NCI-H1436 (cell line): Measurements from ENCODE around the gene GSK3B.
"Not testable (repeated sequence)": the region's sequence is repeated elsewhere in the genome, so short reads cannot be mapped to it uniquely, and the experiment has no call there.

Experiments
- DNase-seq: peaks from one replicate; lab custom pipeline; 2025; lab: John Stamatoyannopoulos, UW

GSK3B gene

DNA sequence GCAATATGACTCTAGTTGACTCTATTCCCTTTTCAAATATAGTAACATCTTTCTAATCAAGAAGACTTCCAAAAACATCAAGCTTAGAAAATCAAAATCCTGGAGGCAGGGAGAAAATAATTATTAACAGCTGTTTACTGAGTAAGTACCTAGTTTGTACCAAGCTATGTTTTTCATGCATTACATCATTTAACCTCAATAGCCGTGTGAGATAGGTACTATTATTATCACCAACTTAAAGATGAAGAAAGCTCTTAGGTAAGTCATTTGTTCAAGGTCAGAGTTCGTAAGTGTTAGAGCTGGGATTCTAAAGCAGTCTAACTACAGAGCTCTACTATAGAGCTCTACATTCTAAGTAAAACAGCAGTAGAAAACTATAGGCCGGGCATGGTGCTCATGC, 41.6 kb downstream of the GSK3B start:
- no peak for DNase-seq

DNA sequence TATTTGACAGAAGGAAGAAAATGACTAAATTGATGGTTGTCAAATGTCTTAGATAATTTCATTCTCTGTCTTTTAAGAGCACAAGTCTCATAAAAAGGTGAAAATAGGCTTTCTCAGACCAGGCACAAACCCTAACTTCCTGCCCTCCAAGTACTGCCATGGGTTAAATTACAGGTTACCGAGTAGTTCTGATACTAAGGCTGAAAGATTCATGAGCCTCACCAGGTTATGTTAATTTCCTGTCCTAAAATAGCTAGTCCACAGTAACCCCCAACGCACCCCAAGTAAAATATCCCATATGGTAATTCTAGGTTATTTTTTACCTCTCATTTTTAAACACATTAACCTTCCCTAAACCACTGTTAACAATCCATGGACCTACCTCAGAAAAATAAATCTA, 42.0 kb downstream of the GSK3B start:
- DNase-seq, result no peak

DNA sequence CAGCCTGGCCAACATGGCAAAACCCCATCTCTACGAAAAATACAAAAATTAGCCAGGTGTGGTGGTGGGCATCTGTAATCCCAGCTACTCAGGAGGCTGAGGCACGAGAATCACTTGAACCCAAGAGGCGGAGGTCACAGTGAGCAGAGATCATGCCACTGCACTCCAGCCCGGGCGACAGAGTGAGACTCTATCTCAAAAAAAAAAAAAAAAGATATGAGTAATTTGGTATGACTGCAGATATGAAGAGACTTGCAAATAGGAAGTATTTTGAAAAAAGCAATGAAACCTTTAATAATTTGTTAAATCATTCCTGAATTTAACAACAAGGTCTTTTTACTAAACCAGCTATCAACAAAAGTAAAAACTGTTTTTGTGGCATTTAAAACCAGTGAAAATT, 42.7 kb downstream of the GSK3B start:
- not testable (repeated sequence) for DNase-seq

DNA sequence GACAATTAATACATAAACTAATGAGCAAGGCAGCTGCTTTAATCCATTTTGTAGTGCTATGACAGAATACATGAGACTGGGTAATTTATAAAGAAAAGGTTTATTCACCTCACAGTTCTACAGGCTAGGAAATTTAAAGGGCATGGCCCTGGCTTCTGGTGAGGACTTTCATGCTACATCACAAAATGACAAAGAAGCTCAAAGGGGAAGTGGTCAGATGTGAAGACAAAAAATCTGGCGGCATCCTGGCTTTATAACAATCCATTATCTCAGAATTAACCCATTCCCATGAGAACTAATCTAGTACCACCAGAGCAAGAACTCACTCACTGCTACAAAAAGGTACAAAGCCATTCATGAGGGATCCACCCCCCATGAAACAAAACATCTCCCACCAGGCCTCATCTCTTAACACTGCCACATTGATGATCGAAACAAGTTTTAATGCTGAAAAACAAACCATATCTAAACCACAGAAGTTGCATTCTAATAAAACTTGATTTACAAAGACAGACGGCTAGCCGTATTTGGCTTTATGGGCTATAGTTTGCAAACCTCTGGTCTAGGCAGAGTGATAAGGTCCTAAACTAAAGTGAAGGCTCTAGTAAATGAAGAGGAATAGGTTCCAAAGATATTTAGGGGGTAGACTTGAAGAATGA, 44.2 kb downstream of the GSK3B start:
- DNase-seq, result no peak

- DNase-seq, result no peak
Measured at GRCh38 chr3:120049072-120049471, 45.2 kb downstream of the GSK3B start.

- DNase-seq, result no peak
Measured at GRCh38 chr3:120048355-120049041, 45.7 kb downstream of the GSK3B start.

GRCh38 chr3:120047686-120048085, 46.6 kb downstream of the GSK3B start:
- no peak for DNase-seq

DNA sequence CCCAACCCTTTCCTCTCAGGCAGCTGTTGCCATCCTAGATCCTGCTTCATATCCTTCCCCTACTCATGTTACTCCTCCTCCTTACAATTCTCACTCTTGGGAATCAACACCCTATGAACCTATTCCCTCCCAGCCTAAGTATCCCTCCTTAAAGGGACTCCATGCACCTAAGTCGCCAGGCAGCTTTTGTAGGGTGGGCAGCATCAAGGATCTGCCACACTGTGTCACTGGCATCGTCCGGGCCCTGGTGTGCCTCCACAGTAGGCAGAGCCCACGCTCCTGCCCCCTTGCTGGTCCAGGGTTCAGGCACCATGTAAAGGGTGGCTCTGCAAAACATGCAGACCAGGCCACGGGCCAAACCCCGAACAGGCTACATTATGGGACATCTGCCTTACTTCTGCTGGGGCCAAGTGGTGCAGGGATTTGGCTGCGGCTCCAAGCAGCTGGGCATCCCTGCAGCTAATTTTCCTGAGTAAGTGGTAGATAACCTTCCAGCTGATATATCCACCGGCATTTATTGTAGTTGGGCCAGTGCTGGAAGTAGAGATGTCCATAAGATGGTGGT, 53.4 kb downstream of the GSK3B start:
- DNase-seq, result no peak

- no peak for DNase-seq
Measured at GRCh38 chr3:120039642-120040610, 54.3 kb downstream of the GSK3B start.

DNA sequence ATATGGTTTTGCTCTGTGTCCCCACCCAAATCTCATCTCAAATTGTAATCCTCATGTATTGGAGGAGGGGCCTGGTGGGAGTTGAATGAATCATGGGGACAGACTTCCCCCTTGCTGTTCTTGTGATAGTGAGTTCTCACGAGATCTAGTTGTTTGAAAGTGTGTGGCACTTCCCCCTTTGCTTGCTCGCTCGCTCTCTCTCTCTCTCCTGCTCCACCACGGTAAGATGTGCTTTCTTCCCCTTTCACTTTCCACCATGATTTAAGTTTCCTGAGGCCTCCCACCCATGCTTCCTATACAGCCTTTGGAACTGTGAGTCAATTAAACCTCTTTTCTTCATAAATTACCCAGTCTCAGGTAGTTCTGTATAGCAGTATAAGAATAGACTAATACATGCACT, 60.7 kb downstream of the GSK3B start:
- no peak for DNase-seq

DNA sequence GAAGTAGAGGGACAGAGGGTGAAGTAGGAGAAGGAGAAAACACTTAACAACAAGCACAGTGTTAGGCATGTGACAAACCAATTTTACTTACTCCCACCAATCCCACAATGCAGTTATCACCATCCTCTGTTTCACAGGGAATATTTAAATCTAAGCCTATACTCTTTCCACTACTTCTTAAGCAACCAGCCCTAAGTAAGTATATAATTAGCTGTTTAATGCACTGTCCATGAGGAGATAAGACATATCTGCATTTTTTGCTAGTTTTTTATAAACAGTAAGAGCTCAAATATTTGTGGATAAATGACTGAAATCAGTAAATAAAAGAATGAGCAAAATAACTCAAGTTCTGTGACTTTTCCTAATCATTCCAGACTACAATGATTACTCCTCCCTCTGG, 62.7 kb downstream of the GSK3B start:
- no peak for DNase-seq

DNA sequence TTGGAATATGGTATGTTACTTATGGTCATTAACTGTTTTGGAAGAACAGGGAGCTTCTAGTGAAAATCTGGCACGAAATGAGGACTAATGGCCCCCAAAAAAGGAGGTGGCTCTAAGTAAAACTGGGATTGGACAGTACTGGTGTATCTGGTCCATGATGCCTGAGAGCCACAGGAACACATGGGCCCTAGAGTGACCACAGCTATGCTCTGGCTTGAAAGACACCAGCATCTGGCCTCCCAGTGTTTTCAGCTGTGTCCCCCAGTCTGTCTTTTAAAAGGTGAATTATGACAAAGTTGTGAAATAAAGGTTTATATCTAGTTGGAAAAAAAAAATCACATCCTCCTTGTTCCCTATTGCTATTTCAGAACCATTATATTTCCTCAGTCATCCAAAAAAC, 64.5 kb downstream of the GSK3B start:
- DNase-seq, result no peak

GRCh38 chr3:120028271-120029047, 65.8 kb downstream of the GSK3B start:
- no peak for DNase-seq

- DNase-seq, result no peak
Measured at GRCh38 chr3:120027226-120027625, 67.0 kb downstream of the GSK3B start.

DNA sequence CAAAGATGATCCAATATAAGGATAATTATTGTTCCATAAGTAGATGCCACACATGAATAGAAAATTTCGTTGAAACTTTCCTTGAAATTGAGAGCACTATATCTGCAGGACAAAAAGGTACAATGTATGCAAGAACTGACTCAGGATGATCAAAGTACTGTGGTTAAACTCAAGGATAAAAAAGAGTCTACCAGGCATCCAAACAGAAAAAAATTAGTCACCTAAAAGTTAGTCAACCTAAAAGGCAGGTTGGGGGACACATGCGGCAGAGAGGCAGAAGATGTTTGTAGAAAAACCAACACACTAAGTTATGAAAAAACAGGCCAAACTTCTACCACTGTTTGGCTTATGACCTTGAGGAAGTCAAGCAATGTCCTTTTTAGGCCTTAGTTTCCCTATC, 68.7 kb downstream of the GSK3B start:
- DNase-seq, result no peak

GRCh38 chr3:120024103-120024502, 70.1 kb downstream of the GSK3B start:
- no peak for DNase-seq

GRCh38 chr3:120022729-120023128, 71.5 kb downstream of the GSK3B start:
- DNase-seq, result no peak

DNA sequence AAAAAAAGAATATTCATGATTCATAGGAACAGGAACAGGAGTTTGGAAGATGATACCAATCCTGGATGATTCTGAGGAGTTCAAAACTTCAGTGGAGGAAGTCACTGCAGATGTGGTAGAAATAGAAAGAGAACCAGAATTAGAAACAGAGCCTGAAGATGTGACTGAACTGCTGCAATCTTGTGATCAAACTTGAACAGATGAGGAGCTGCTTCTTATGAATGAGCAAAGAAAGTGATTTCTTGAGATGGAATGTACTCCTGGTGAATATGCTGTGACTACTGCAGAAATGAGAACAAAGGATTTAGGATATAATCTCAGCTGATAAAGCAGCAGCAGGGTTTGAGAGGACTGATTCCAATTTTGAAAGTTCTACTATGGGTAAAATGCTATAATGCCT, 72.7 kb downstream of the GSK3B start:
- DNase-seq, result no peak

DNA sequence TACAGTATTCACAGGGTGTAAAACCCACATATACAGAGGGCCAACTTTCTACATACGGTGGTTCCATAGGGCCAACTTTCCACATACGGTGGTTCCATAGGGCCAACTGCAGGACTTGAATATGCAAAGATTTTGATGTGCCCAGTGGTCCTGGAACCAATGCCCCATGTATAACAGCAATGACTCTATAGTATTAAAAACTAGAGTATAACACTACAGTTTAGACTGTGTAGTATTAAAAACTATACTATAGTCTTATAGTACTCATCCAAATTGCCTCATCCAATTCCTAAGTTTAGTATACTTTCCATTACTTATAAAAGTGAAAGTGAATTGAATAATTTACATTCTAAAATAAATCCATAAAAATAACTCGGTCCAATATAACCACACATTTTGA, 75.9 kb downstream of the GSK3B start:
- DNase-seq, result no peak

DNA sequence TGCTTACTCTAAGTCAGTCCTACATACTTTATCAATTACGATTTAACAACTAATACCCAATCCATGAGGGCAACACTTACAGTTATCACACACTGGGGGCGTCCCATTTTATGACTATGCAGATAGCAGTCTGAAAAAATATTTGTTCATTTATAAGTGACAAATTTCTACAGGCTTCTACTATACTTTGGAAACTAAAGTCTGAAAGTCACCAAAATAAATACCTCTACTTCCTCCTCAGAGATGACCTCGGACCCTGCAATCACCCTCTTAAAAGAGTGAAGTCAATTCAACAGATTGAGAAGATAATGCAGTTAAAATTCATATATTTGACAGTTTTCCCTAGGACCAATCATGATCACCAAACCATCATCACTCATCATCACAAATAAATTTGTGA, 76.6 kb downstream of the GSK3B start:
- no peak for DNase-seq

DNA sequence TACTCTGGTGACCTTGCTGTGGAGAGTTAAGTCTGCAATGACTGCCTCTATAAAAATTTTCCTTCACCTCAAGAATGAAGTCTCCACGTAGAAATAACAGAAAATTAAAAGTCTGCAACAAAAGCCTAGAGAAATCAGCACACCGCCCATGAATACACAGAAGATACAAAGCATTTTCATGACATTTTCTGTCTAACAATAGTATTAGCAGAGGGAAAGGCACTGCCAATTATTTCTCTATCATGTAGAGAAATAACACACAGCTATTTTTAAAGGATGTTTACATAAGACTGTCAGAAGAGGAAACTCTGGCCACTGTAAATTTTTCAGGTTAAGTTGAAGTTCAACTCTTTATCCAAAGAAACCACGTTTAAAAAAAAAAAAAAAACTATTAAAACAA, 80.8 kb downstream of the GSK3B start:
- no peak for DNase-seq

DNA sequence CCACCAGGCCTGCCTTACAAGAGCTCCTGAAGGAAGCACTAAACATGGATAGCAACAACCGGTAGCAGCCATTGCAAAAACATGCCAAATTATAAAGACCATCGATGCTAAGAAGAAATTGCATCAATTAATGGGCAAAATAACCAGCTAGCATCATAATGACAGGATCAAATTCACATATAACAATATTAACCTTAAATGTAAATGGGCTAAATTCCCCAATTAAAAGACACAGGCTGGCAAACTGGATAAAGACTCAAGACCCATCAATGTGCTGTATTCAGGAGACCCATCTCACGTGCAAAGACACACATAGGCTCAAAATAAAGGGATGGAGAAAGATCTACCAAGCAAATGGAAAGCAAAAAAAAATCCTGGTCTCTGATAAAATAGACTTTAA, 88.5 kb downstream of the GSK3B start:
- DNase-seq, result not testable (repeated sequence)
